GM19395 (cell line): ENCODE results near the gene TNFRSF21.
A peak's percentile ranks its signal among the peaks of the same experiment; 100 is the strongest.
"Not testable (repeated sequence)": the region's sequence is repeated elsewhere in the genome, so short reads cannot be mapped to it uniquely, and the experiment has no call there.

Source experiments
- ATAC-seq: cut with Tn5 transposase; IDR thresholded peaks from one replicate; pipeline ENCODE4 v1.9.1; 2021; ENCODE audit warnings: mild to moderate bottlenecking, moderate library complexity; ENCODE audit not compliant: unreplicated experiment

Gene TNFRSF21

GRCh38 chr6:47323321-47323720 is 13.6 kb upstream of the TNFRSF21 start:
- no peak for ATAC-seq

- no peak for ATAC-seq
Observed at GRCh38 chr6:47321577-47321976, 11.9 kb upstream of the TNFRSF21 start.

- no peak for ATAC-seq
Observed at GRCh38 chr6:47319867-47320266, 10.2 kb upstream of the TNFRSF21 start.

GRCh38 chr6:47319382-47319781 is 9.7 kb upstream of the TNFRSF21 start:
- no peak for ATAC-seq

GRCh38 chr6:47318236-47318989 is 8.7 kb upstream of the TNFRSF21 start:
- no peak for ATAC-seq

GRCh38 chr6:47315181-47315580 is 5.5 kb upstream of the TNFRSF21 start:
- not testable (repeated sequence) for ATAC-seq

GRCh38 chr6:47310131-47310480 is 401 bp upstream of the TNFRSF21 start:
- ATAC-seq, result peak; percentile 24

- peak; percentile 23 for ATAC-seq
Observed at GRCh38 chr6:47308552-47309290, 984 bp downstream of the TNFRSF21 start.

GRCh38 chr6:47308198-47308517 is 1.5 kb downstream of the TNFRSF21 start:
- ATAC-seq, result no peak

GRCh38 chr6:47307362-47308197 is 2.1 kb downstream of the TNFRSF21 start:
- no peak for ATAC-seq

- no peak for ATAC-seq
Observed at GRCh38 chr6:47306887-47307286, 2.8 kb downstream of the TNFRSF21 start.

GRCh38 chr6:47303861-47304260 is 5.8 kb downstream of the TNFRSF21 start:
- ATAC-seq, result no peak

GRCh38 chr6:47303342-47303741 is 6.4 kb downstream of the TNFRSF21 start:
- ATAC-seq, result peak; percentile 65

GRCh38 chr6:47302043-47302442 is 7.7 kb downstream of the TNFRSF21 start:
- peak; percentile 93 for ATAC-seq

GRCh38 chr6:47301441-47301840 is 8.3 kb downstream of the TNFRSF21 start:
- ATAC-seq, result no peak

GRCh38 chr6:47300417-47300816 is 9.3 kb downstream of the TNFRSF21 start:
- no peak for ATAC-seq

GRCh38 chr6:47299965-47300364 is 9.7 kb downstream of the TNFRSF21 start:
- no peak for ATAC-seq

GRCh38 chr6:47298475-47298874 is 11.2 kb downstream of the TNFRSF21 start:
- no peak for ATAC-seq

GRCh38 chr6:47294990-47295389 is 14.7 kb downstream of the TNFRSF21 start:
- ATAC-seq, result no peak

GRCh38 chr6:47292944-47293343 is 16.8 kb downstream of the TNFRSF21 start:
- ATAC-seq, result no peak

- ATAC-seq, result no peak
Observed at GRCh38 chr6:47292027-47292426, 17.7 kb downstream of the TNFRSF21 start.
